Right cardiac atrium (tissue), 5 donors: Measurements from ENCODE around the gene WNT4. TPM values are rescaled to one million over a fixed set of nuclear protein-coding genes. Genes with fewer than 3 reads are reported as not detected.

Source experiments
- ATAC-seq, 2 donors: fragments of 200-7000 bp; cut with Tn5 transposase; one replicate each; pipeline versions ENCODE4 v1.8.0 to v1.9.1; 2020; ENCODE audit warnings: moderate library complexity in 2 of 2, mild to moderate bottlenecking in 1 of 2
- DNase-seq, 3 donors: peaks; one replicate each; pipeline ENCODE4 v3.0.0-alpha.2; 2020
- H3K27ac ChIP-seq: one replicate; pipeline ENCODE4 v1.5.1; 2013; ENCODE audit warnings: mild to moderate bottlenecking, low read length, control low read depth, moderate library complexity
- H3K27me3 ChIP-seq: one replicate; pipeline ENCODE4 v1.6.1; 2013; ENCODE audit not compliant: control insufficient read depth, insufficient read depth
- H3K4me1 ChIP-seq: one replicate; pipeline ENCODE4 v1.6.1; 2013; ENCODE audit warnings: low read length; ENCODE audit not compliant: control insufficient read depth, insufficient read depth
- H3K4me3 ChIP-seq: one replicate; pipeline ENCODE4 v1.5.1; 2013; ENCODE audit warnings: low read length, control low read depth
- H3K9me3 ChIP-seq: one replicate; pipeline ENCODE4 v1.6.1; 2013; ENCODE audit warnings: low read length; ENCODE audit not compliant: control insufficient read depth
- WGBS: extraction: QIAGEN DNeasy Blood & Tissue Kit; methylation state at CpG from one replicate; pipeline ENCODE4 v1.1.7; 2013; 5-methylcytosine and 5-hydroxymethylcytosine counted together
- intact Hi-C, 4 donors: fragments of 100-400 bp; cut with DNase I; formaldehyde crosslinking; loops; one replicate each; pipeline versions ENCODE4 v1.11.0 to v1.14.0; 2022 to 2023
- long read RNA-seq, 4 donors: library from polyadenylated mRNA; unstranded; transcript quantifications; one replicate each; pipeline ENCODE4 v2.0.0, GENCODE V29; 2020 to 2021
- polyA plus RNA-seq: library from polyadenylated mRNA; stranded (reverse); fragments of 200-250 nt; gene quantifications from one replicate; pipeline ENCODE4 v1.2.3, GENCODE V29; 2013
- total RNA-seq, 4 donors: library from RNA; stranded (reverse); fragmentation: NEBNext Ultra II Directional; extraction: Animal tissue kit (Norgen Biotek cat#: 25700); gene quantifications; one replicate each; pipeline ENCODE4 v1.2.1, GENCODE V29; 2021
- donor health status: healthy with polysubstance abuse.
- donor health status: DM: no; HTN: yes; CAD: no.
- donor health status: DM: no; HTN: no; CAD: no.
- donor health status: DM: no; HTN: yes; CAD: no; lungs with severe emphysema.
- donor health status: DM: yes; HTN: yes; CAD: no.

WNT4 gene
- under 1 TPM in 3 of 4 donors, not detected in 1; 0.14 to 0.25 (median 0.24) TPM for total RNA-seq
- polyA plus RNA-seq: 0.05 TPM
- long read RNA-seq, donor 1: 0 reads
- long read RNA-seq, donor 2, partial matches to known transcripts: 0 of 2 reads
- long read RNA-seq, donor 2, other reads (novel, unspliced or antisense): 1 of 2 reads
- long read RNA-seq, donor 3: 0 reads
- long read RNA-seq, donor 4: 0 reads

- H3K4me1 ChIP-seq: no peaks in the 10 kb centered on the region
- H3K9me3 ChIP-seq: no peaks in the 10 kb centered on the region
- intact Hi-C loops: no loop called here
- H3K27ac ChIP-seq: no peak within 1 kb of the TSS
- WGBS: 2% methylated on average over 102 of the region's 106 CpGs
- no peaks in the 10 kb centered on the region for H3K27me3 ChIP-seq
- peak within 1 kb of the TSS; percentile 85 for H3K4me3 ChIP-seq
- DNase-seq (peak in 2 of 3 donors; percentile 74 to 75), ATAC-seq (peak; percentile 73 to 77)
Measured at GRCh38 chr1:22143065-22144033, at the start of gene WNT4. Gene WNT4 (minus strand): TSS chr1:22143097. CDS start chr1:22142922, 175 bp downstream.

GRCh38 chr1:22190731-22191130, 47.8 kb upstream of the WNT4 start:
- no peak overlapping the region for H3K4me3 ChIP-seq
- WGBS: 85% methylated on average over 3 of the region's 3 CpGs
- intact Hi-C loops: no loop called here
- no peaks in the 10 kb centered on the region for H3K4me1 ChIP-seq
- no peak overlapping the region for H3K27ac ChIP-seq
- no peaks in the 10 kb centered on the region for H3K27me3 ChIP-seq
- H3K9me3 ChIP-seq: no peaks in the 10 kb centered on the region
- DNase-seq: no peak
- ATAC-seq: no peak

GRCh38 chr1:22190251-22190650, 47.4 kb upstream of the WNT4 start:
- H3K4me1 ChIP-seq: no peaks in the 10 kb centered on the region

GRCh38 chr1:22189619-22190018, 46.7 kb upstream of the WNT4 start:
- H3K4me3 ChIP-seq: no peak overlapping the region
- no peak for ATAC-seq
- no peaks in the 10 kb centered on the region for H3K4me1 ChIP-seq
- H3K27me3 ChIP-seq: no peaks in the 10 kb centered on the region
- no peaks in the 10 kb centered on the region for H3K9me3 ChIP-seq
- H3K27ac ChIP-seq: no peak overlapping the region
- WGBS: 76% methylated on average over 4 of the region's 4 CpGs
- DNase-seq: no peak
- intact Hi-C loops: no loop called here

More at GRCh38 chr1:22190251-22190650, 47.4 kb upstream of the WNT4 start:
- intact Hi-C loops: no loop called here
- H3K4me3 ChIP-seq: no peak overlapping the region
- no peak for ATAC-seq
- no peak overlapping the region for H3K27ac ChIP-seq
- 91% methylated on average over 6 of the region's 6 CpGs for WGBS
- H3K27me3 ChIP-seq: no peaks in the 10 kb centered on the region
- DNase-seq: no peak
- H3K9me3 ChIP-seq: no peaks in the 10 kb centered on the region

GRCh38 chr1:22188914-22189313, 46.0 kb upstream of the WNT4 start:
- no peaks in the 10 kb centered on the region for H3K4me1 ChIP-seq
- intact Hi-C loops: no loop called here
- H3K27ac ChIP-seq: no peak overlapping the region
- no peaks in the 10 kb centered on the region for H3K9me3 ChIP-seq
- 79% methylated on average over 7 of the region's 7 CpGs for WGBS
- DNase-seq: no peak
- no peak overlapping the region for H3K4me3 ChIP-seq
- no peaks in the 10 kb centered on the region for H3K27me3 ChIP-seq
- ATAC-seq: no peak

- no peak for ATAC-seq
- Histone ChIP-seq H3K4me1 (no peaks in the 10 kb centered on the region), H3K9me3 (no peaks in the 10 kb centered on the region), H3K27ac (no peak overlapping the region), H3K4me3 (no peak overlapping the region), H3K27me3 (no peaks in the 10 kb centered on the region)
- intact Hi-C loops: no loop called here
- WGBS: 89% methylated on average over 3 of the region's 3 CpGs
- DNase-seq: no peak
Measured at GRCh38 chr1:22188436-22188835, 45.5 kb upstream of the WNT4 start.

- intact Hi-C loops: no loop called here
Measured at GRCh38 chr1:22186311-22186710, 43.4 kb upstream of the WNT4 start.

GRCh38 chr1:22184892-22185612, 42.2 kb upstream of the WNT4 start:
- WGBS: 41% methylated on average over 21 of the region's 21 CpGs
- no peak for ATAC-seq
- DNase-seq: no peak
- Histone ChIP-seq H3K4me3 (no peak overlapping the region), H3K27ac (no peak overlapping the region), H3K4me1 (no peaks in the 10 kb centered on the region), H3K27me3 (no peaks in the 10 kb centered on the region), H3K9me3 (no peaks in the 10 kb centered on the region)
- intact Hi-C loops: no loop called here

More at GRCh38 chr1:22186311-22186710, 43.4 kb upstream of the WNT4 start:
- Histone ChIP-seq H3K4me3 (no peak overlapping the region), H3K9me3 (no peaks in the 10 kb centered on the region), H3K27me3 (no peaks in the 10 kb centered on the region), H3K27ac (no peak overlapping the region), H3K4me1 (no peaks in the 10 kb centered on the region)
- no peak for ATAC-seq
- WGBS: 86% methylated on average over 7 of the region's 7 CpGs
- no peak for DNase-seq

- no peaks in the 10 kb centered on the region for H3K9me3 ChIP-seq
- no peak overlapping the region for H3K27ac ChIP-seq
- WGBS: 95% methylated on average over 1 of the region's 1 CpG
- intact Hi-C loops: no loop called here
- DNase-seq (no peak), ATAC-seq (no peak)
- H3K4me3 ChIP-seq: no peak overlapping the region
- no peaks in the 10 kb centered on the region for H3K27me3 ChIP-seq
- H3K4me1 ChIP-seq: no peaks in the 10 kb centered on the region
Measured at GRCh38 chr1:22184454-22184853, 41.6 kb upstream of the WNT4 start.

- Histone ChIP-seq H3K27me3 (no peaks in the 10 kb centered on the region), H3K27ac (no peak overlapping the region), H3K9me3 (no peaks in the 10 kb centered on the region), H3K4me3 (no peak overlapping the region), H3K4me1 (no peaks in the 10 kb centered on the region)
- WGBS: 56% methylated on average over 11 of the region's 11 CpGs
- intact Hi-C loops: no loop called here
- ATAC-seq: no peak
- DNase-seq: no peak
Measured at GRCh38 chr1:22182715-22183114, 39.8 kb upstream of the WNT4 start.
